IMR-90 (cell line): ENCODE results near the gene GDPD2.

ENCODE experiments used
- BHLHE40 ChIP-seq: fragments of 150-350 bp; IDR thresholded peaks from 2 replicates; pipeline ENCODE4 v1.6.1; 2016; ENCODE audit warnings: mild to moderate bottlenecking, low read depth, low read length
- CEBPB ChIP-seq: IDR thresholded peaks from 2 replicates; pipeline ENCODE4 v1.6.1; 2012; ENCODE audit warnings: low read depth, low read length, improper control_type of control experiment
- CHD1 ChIP-seq: IDR thresholded peaks from 2 replicates; pipeline ENCODE4 v1.6.1; 2012; ENCODE audit warnings: low read depth, low read length, improper control_type of control experiment
- CTCF ChIP-seq: conservative IDR thresholded peaks from 2 replicates; pipeline ENCODE4 v1.5.1; 2012; ENCODE audit warnings: mild to moderate bottlenecking, low read depth, low read length, improper control_type of control experiment
- ELK1 ChIP-seq: fragments of 150-350 bp; IDR thresholded peaks from 2 replicates; pipeline ENCODE4 v1.6.1; 2016; ENCODE audit warnings: low read depth, mild to moderate bottlenecking, low read length, moderate library complexity, borderline replicate concordance
- MAZ ChIP-seq: IDR thresholded peaks from 2 replicates; pipeline ENCODE4 v1.6.1; 2012; ENCODE audit warnings: low read depth, mild to moderate bottlenecking, low read length, improper control_type of control experiment, moderate library complexity, borderline replicate concordance
- MXI1 ChIP-seq: IDR thresholded peaks from 2 replicates; pipeline ENCODE4 v1.6.1; 2012; ENCODE audit warnings: low read depth, mild to moderate bottlenecking, low read length, moderate library complexity, borderline replicate concordance
- NFE2L2 ChIP-seq: fragments of 150-350 bp; IDR thresholded peaks from 2 replicates; pipeline ENCODE4 v1.6.1; 2016; ENCODE audit warnings: low read depth, mild to moderate bottlenecking, low read length
- POLR2A ChIP-seq: IDR thresholded peaks from 2 replicates; pipeline ENCODE4 v1.6.1; 2012; ENCODE audit warnings: mild to moderate bottlenecking, low read depth, low read length
- RAD21 ChIP-seq: IDR thresholded peaks from 2 replicates; pipeline ENCODE4 v1.6.1; 2012; ENCODE audit warnings: low read length, improper control_type of control experiment
- RFX5 ChIP-seq: IDR thresholded peaks from 2 replicates; pipeline ENCODE4 v1.8.0; 2012; ENCODE audit warnings: low read depth, mild to moderate bottlenecking, low read length, moderate library complexity
- SMC3 ChIP-seq: fragments of 150-350 bp; IDR thresholded peaks from 2 replicates; pipeline ENCODE4 v1.6.1; 2016; ENCODE audit warnings: low read depth, mild to moderate bottlenecking, antibody characterized with exemption, low read length, moderate library complexity
- USF2 ChIP-seq: fragments of 150-350 bp; IDR thresholded peaks from 2 replicates; pipeline ENCODE4 v1.6.1; 2017; ENCODE audit warnings: mild to moderate bottlenecking, antibody characterized with exemption, low read length, low read depth

- TF ChIP-seq NFE2L2 (no peak), SMC3 (no peak), POLR2A (0 out of 2 replicates have a peak, but pooled peaks have one; percentile 28), RAD21 (no peak), CTCF (no peak), RFX5 (no peak), MAZ (no peak), USF2 (no peak), CEBPB (no peak), BHLHE40 (no peak), ELK1 (no peak), CHD1 (no peak), MXI1 (no peak)
These were observed 11.3 kb downstream of the GDPD2 start for GRCh38 chrX:70434352-70434866.
